ENCODE measurements around the gene SINHCAF.
"Not testable (repeated sequence)": the region's sequence is repeated elsewhere in the genome, so short reads cannot be mapped to it uniquely, and the experiment has no call there.

Gene SINHCAF

DNA sequence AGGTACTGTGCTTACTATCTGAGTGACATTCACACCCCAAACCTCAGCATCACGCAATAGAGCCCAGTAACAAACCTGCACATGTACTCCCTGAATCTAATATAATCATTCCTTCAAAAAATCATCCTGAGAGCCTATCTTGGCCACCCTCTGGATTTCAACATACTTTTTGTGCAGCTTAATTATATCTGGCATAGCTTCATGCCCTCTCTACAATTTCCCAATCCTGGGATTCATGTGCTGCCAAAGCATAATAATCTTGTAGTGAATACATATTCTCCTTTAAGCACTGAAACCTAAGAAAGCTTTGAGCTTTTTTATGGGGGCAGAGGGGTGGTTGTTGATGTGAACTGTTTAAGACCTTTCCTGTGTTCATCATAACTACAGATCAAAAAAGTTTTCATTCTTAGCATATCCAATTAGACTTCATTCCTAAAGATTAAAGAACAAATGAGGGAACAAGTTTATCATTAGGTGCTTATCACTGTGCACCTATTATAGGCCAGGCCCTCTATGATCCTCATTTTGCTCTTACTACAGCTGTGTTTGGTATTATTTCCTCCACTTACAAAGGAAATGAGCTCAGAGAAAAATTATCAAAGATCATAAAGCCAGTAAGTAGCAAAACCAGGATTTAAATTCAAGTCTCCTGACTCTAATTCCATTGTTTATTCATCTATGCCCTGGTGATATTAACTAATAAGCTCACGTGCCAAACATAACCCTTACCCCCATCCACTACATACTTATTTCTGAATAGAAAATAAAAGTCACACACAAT lies 51.2 kb downstream of the SINHCAF start:
- DNase-seq (ENCODE audit: extremely low spot score, insufficient read length, low read depth) (no peak), FAIRE-seq (no peak)

DNA sequence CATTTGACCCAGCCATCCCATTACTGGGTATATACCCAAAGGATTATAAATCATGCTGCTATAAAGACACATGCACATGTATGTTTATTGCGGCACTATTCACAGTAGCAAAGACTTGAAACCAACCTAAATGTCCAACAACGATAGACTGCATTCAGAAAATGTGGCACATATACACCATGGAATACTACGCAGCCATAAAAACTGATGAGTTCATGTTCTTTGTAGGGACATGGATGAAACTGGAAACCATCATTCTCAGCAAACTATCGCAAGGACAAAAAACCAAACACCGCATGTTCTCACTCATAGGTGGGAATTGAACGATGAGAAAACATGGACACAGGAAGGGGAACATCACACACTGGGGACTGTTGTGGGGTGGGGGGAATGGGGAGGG lies 52.2 kb downstream of the SINHCAF start:
- not testable (repeated sequence) for DNase-seq (ENCODE audit: extremely low spot score, insufficient read length, low read depth)

DNA sequence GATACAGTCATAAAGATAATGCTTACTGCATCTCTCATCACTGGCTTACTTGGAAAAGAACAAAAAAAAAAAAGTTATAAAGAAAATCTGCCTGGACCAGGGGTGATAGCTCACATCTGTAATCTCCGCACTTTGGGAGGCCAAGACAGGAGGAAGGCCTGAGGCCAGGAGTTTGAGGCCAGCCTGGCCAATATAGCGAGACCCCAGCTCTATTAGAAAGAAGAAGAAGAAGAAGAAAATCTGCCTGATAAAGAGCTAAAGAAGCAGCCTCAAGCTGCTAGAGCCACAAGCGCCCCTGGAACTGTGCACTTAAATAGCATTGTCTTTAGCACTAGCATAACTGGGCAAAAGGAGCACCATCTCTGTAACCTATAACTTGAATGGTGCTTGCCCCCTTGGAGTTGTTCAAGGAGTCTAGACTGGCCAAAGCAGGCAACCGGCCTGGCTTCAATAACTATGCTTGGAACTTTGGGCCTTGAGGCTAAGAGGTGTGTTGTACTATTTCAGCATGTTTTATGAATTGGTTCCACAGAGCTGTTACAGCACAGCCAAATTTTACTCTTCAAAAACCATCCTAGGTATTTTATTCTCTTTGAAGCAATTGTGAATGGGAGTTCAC lies 53.2 kb downstream of the SINHCAF start:
- no peak for FAIRE-seq
- no peak for DNase-seq (ENCODE audit: extremely low spot score, insufficient read length, low read depth)

More for the DNA sequence above, 52.2 kb downstream of the SINHCAF start:
- FAIRE-seq: not testable (repeated sequence)

DNA sequence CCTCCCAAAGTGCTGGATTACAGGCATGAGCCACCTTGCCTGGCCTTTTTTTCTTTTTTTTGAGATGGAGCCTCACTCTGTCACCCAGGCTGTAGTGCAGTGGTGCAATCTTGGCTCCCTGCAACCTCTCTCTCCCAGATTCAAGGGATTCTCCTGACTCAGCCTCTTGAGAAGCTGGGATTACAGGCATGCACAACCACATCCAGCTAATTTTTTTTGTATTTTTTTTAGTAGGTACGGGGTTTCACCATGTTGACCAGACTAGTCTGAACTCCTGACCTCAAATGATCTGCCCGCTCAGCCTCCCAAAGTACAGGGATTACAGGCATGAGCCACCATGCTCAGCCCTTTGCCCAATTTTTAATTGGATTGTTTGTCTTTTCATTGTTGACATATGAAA lies 58.0 kb downstream of the SINHCAF start:
- FAIRE-seq: no peak
- DNase-seq (ENCODE audit: extremely low spot score, insufficient read length, low read depth): no peak

DNA sequence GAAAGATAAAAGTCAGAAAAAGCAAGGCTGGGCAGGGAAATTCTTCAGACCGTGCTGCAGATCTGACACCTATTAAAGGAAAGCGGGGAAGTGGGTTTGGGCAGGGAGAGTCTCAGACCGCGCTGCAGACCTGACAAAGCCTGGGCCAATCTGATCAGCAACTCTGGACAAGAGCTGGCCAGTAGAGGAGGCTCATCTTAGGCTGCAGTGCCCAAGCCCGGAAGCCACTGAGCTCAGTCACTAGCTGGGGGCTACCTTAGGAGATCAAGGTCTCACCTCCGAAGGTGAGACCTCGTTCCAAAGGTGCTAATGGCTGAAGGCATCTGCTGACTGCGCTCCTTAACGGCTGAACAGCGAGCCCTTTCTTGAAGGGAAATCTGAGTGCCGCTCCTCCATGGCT lies 60.2 kb downstream of the SINHCAF start:
- FAIRE-seq (no peak), DNase-seq (ENCODE audit: extremely low spot score, insufficient read length, low read depth) (no peak)

DNA sequence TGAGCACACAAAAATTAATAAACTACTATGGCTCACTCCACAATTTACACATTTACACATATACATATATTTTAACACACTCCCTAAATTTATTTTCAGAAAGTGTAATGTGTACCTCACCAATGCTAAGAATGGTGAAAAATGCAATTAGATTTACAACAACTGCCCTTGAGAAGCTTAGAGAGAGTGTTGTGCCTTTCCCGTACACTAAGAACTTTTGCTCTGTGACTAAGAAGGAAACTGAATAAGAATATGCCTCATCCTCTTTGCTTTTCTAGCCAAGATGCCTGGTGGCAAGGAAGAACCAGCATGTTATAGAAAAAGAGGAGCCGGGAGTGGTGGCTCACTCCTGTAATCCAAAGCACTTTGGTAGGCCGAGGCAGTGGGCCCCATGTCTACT lies 62.3 kb downstream of the SINHCAF start:
- DNase-seq (ENCODE audit: extremely low spot score, insufficient read length, low read depth): no peak
- no peak for FAIRE-seq

DNA sequence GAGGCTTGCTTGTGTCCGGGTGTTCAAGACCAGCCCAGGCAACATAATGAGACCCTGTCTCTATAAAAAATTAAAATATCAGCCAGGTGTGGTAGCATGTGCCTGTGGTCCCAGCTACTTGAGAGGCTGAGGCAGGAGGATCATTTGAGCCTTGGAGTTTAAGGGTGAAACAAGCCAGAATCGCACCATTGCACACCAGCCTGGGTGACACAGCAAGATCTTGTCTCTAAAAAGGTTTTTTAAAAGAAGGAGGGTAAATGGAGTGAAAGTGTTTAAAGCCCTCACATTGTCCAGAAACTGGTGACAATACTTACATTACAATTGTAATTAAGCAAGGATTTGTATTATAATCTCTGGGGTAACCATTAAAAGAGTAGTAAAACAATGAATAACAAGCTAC lies 64.2 kb downstream of the SINHCAF start:
- DNase-seq (ENCODE audit: extremely low spot score, insufficient read length, low read depth) (no peak), FAIRE-seq (no peak)

DNA sequence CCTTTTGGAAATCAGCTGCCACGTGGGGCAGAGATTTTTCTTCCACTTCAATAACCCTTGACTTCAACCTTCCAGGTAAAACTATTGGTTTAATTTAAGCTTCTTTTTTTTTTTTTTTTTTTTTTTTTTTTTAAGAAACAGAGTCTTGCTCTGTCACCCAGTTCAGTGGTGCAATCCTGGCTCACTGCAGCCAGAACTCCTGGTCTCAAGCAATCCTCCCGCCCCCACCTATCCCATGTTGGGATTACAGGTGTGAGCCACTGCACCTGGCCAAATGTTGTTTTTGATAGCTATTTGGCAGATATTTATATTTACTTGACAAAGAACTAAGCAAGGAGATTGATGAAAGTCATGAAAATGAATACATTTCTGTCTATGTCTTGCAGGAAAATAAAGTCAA lies 65.1 kb downstream of the SINHCAF start:
- FAIRE-seq (no peak), DNase-seq (ENCODE audit: extremely low spot score, insufficient read length, low read depth) (no peak)

DNA sequence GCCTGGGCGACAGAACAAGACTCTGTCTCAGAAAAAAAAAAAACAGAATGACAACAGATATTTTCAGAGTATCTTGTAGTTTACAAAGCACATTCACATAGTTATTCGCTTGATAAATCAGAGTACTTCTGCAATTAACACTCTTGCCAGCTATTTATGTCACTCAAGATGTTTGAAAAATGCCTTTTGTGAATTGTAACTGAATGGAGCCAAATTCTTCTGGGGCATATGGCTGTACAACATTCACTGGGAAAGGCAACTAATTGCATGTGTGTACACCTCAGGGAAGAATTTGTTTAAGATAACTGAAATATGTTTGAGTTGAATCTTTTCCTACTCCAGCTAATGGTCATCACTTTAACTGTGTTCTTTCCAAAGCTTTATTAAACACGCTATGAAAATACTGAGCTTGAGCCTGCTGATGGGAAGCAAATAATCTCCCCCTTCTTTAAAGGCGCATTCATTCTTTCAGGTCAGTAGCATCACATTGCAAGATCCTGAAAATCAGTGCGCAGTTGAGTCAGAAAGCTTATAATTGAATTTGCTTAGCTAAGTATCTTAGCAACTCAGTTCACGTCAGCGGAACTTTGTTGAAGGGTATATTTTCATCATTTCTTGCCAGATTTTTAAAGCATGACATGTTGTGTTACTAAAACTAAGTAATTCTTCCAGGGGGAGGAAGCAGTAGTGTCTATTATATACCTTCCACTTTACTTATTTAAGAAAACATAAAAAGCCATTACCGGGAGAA lies 66.6 kb downstream of the SINHCAF start:
- FAIRE-seq (no peak), DNase-seq (ENCODE audit: extremely low spot score, insufficient read length, low read depth) (no peak)

DNA sequence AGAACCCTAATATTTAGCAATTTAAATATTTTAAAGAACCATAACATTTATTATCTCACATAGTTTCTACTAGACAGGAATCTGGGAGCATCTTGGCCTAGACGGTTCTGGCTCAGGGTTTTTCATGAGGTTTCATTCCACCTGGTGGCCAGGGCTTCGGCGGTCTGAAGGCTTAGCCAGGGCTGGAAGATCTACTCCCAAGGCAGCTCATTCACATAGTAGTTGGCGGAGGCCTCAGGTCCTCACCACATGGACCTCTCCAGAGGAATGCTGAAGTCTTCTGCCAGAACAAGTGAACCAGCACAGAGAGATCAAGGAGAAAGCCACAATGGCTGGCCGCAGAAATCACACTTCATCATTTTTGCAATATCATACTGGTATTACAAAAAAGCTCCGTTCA lies 68.2 kb downstream of the SINHCAF start:
- no peak for DNase-seq (ENCODE audit: extremely low spot score, insufficient read length, low read depth)

DNA sequence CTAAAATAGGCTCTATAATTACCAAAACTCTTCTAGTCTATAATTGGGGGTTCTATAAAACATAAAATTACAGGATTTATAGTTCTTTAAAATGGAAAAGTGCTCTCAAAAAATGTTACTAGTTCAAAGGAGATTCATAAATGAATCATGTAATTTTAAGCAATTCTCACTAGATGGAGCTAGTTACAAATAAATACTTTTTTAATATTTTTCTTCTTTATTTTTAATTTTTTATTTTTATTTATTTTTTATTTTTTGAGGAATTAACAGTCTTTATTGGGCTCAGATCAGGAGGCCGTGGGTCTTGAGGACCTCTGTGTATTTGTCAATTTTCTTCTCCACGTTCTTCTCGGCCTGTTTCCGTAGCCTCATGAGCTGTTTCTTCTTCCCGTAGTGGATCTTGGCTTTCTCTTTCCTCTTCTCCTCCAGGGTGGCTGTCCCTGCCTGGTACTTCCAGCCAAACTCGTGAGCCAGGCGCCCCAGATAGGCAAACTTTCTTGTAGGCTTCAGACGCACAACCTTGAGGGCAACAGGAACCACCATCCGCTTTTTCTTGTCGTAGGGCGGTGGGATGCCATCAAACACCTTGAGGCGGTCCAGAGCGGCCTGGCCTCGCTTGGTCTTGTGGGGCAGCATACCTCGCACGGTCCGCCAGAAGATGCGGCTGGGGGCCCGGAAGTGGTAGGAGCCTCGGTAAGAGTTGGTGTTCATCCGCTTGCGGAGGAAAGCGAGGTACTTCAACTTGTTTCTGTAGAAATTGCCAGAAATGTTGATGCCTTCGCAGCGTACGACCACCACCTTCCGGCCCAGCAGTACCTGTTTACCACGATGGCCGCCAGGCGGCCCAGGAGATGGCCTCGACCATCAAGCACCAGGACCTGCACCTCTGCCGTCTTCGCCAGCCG lies 74.0 kb downstream of the SINHCAF start:
- FAIRE-seq; DNase-seq (ENCODE audit: extremely low spot score, insufficient read length, low read depth): not testable (repeated sequence)

More for the DNA sequence above, 68.2 kb downstream of the SINHCAF start:
- FAIRE-seq: no peak

DNA sequence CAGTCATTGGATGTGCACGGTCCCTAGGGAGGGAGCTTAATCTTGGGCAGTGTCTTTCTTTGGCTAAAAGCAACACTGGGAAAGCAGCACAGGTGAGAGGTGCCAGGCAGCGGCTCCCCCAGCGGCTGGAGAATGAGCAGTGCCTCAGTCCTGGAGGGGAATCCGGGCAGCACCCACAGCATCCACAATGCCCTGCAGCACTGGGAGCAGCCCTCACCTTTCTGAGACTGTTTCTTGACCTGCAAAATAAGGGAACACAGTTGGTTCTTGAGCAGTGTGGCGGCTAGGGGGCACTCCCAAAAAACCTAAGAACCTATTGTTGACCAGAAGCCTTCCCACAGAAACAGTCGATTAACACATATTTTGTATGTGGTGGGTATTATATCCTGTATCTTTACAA lies 75.8 kb downstream of the SINHCAF start:
- DNase-seq (ENCODE audit: extremely low spot score, insufficient read length, low read depth) (no peak), FAIRE-seq (no peak)

DNA sequence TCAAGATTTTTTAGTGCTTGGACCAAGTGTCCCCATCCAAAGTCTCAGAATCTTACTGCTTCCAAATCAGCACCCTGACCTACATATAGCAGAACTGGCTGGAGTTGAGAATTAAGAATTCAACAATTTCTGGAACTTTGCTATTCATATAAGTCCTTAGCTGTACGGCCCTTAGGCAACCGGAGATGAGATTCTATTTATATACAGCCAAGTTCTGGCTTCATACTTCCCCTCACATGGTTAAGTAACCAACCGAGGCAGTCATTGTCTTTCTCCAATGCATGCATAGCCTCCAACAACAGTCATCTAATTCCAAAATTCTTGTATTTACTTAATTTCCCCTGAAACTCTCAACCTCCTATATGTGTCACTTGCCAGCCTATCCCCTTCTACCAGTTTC lies 76.6 kb downstream of the SINHCAF start:
- DNase-seq (ENCODE audit: extremely low spot score, insufficient read length, low read depth) (no peak), FAIRE-seq (no peak)

DNA sequence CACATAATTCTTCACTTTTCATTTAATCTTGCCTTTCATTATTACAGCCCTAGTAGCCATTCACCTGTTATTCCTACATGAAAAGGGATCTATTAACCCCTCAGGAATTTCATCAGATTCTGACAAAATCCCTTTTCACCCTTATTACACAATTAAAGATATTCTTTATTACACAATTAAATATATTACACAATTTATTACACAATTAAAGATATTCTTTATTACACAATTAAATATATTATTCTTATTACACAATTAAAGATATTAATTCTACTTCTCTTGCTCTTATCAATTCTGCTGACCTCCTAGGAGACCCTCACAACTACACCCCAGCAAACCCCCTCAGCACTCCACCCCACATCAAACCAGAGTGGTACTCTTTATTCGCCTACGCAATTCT lies 77.1 kb downstream of the SINHCAF start:
- DNase-seq (ENCODE audit: extremely low spot score, insufficient read length, low read depth) (no peak), FAIRE-seq (no peak)

DNA sequence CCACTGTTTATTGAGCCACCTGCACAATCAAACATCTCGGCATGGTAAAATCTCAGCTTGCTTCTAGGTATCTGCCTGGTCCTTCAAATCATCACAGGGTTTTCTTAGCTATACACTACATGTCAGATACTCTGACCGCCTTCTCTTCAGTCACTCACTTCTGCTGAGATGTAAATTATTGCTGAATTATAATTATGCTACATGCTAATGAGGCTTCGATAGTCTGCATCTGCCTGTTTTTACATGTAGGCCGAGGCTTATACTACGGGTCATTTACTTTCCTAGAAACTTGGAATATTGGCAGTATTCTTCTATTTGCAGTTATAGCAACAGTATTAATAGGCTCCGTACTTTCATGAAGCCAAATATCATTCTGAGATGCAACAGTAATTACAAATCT lies 77.6 kb downstream of the SINHCAF start:
- DNase-seq (ENCODE audit: extremely low spot score, insufficient read length, low read depth) (no peak), FAIRE-seq (no peak)

DNA sequence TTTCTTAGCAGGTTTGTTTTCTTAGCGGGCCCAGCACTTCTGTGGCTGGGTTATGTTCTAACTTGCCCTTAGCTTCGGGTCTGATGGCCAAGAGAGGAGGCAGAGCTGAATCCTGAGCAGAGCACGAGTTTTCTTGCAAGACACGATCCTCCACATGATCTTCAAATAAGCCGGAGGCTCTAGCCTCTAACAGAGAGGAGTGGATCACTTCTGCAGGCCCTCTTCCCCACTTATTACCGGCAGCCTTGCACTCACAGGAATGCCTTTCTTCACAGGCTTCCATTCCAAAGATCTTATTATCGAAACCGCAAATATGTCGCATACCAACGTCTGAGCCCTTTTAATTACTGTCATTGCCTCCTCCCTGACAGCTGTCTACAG lies 79.5 kb downstream of the SINHCAF start:
- DNase-seq (ENCODE audit: extremely low spot score, insufficient read length, low read depth) (no peak), FAIRE-seq (no peak)

DNA sequence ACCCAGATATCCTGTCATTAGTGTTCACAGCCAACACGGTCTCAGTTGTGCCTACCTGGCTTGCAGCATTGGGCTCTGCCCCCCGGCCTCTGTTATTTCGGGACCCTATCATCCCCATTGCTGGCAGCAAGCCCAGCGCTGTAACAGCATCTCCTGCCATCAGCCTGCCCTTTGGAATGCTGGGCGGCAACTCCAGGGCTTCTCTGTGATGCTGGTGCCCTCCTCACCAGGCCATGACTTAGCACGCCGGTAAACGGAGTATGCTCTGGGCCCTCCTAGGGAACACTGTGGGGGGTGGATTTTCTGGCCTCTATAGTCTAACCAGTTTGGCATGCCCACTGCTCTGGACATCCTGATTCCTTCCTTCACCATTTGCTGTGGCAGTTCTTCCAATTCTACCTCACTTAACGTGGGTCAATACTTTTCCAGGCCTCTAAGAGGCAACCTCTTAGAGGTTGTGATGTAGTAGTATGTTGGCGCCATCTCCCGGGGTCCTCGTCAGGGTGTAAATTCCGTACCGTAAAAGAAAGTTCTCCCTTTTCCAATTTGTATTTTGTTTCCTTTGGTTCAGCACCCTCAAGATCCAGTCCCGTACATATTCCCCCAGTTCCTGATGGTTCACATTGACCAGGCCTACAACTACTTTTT lies 80.0 kb downstream of the SINHCAF start:
- DNase-seq (ENCODE audit: extremely low spot score, insufficient read length, low read depth) (no peak), FAIRE-seq (no peak)

DNA sequence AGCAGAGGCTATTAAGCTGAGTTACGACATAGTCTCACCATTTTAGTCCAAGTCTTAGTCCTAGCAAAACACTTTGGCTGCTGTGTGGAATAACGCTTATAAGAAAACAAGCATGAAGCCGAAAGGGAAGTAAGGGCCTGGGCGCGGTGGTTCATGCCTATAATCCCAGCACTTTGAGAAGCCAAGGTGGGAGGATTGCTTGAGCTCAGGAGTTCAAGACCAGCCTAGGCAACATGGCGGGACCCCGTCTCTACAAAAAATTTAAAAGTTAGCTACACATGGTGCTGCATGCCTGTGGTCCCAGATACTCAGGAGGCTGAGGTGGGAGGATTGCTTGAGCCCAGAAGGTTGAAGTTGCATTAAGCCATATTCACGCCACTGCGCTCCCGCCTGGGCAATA lies 83.5 kb downstream of the SINHCAF start:
- not testable (repeated sequence) for FAIRE-seq; DNase-seq (ENCODE audit: extremely low spot score, insufficient read length, low read depth)

DNA sequence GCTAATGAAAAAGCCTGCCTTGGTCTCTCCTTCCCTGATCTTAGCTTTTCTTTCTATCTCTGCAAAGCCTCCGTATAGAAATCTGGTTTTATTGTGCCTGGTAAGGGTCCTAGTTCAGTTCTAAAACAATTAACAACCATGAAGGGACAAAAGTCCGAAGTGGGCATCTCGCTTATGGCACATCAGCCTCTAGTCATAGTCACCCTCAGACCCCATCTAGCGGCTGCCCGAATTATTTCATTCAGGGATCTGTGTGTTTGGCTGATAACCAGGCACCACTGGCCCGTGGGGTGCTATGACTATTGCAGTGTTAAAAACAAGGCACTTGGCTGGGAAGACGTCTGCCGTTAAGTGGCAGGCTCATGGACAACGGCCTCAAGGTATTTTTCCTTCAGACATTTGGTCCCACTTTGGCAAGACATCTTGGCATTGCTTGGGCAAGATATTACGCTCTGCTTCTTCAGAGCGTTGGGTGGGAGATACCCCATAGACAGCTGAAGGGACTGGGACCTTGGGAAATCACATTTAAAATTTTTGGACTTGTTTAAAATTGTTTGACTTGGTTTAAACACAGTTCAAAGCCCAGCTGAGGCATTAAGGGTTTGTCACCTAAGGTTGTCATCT lies 87.1 kb downstream of the SINHCAF start:
- DNase-seq (ENCODE audit: extremely low spot score, insufficient read length, low read depth) (peak; percentile 43), FAIRE-seq (peak; percentile 79)
